HAP-1 (cell line): ENCODE results near the gene HMGCR.

ENCODE experiments used
- DNase-seq, 2 experiments: peaks; one replicate each; pipeline ENCODE4 v3.0.0-alpha.2; 2016 to 2020; ENCODE audit warnings: low spot score in 2 of 2
- H3K27me3 ChIP-seq: fragments of 250-450 bp; sonication (Bioruptor Pico); 2 replicates; pipeline ENCODE4 v1.5.1; 2020; ENCODE audit warnings: low read depth, mild to moderate bottlenecking, moderate library complexity
- H3K36me3 ChIP-seq: fragments of 250-450 bp; sonication (Bioruptor Pico); replicated peaks from 2 replicates; pipeline ENCODE4 v1.5.1; 2020; ENCODE audit warnings: mild to moderate bottlenecking
- H3K4me1 ChIP-seq: fragments of 250-450 bp; sonication (Bioruptor Pico); 2 replicates; pipeline ENCODE4 v1.5.1; 2020; ENCODE audit warnings: mild to moderate bottlenecking
- H3K4me3 ChIP-seq: fragments of 250-450 bp; sonication (Bioruptor Pico); 2 replicates; pipeline ENCODE4 v1.5.1; 2020; ENCODE audit warnings: mild to moderate bottlenecking, moderate library complexity
- H3K9me3 ChIP-seq: fragments of 250-450 bp; sonication (Bioruptor Pico); 2 replicates; pipeline ENCODE4 v1.5.1; 2020; ENCODE audit warnings: mild to moderate bottlenecking, moderate library complexity
- in situ Hi-C: fragments of 300-500 bp; cut with MboI; formaldehyde crosslinking; loops from 3 replicates; pipeline ENCODE4 v1.14.3; 2020; ENCODE audit warnings: low sequenced_read_pairs, inconsistent platforms, mixed read lengths

The HMGCR gene

GRCh38 chr5:75374394-75374814, 37.4 kb downstream of the HMGCR start:
- no peak overlapping the region for H3K4me3 ChIP-seq
- H3K27me3 ChIP-seq = no peaks in the 10 kb centered on the region
- no peak for DNase-seq
- in situ Hi-C loops = no loop called here
- H3K4me1 ChIP-seq = no peaks in the 10 kb centered on the region
- H3K36me3 ChIP-seq = no peaks in the 10 kb centered on the region
- H3K9me3 ChIP-seq = no peaks in the 10 kb centered on the region

- DNase-seq = no peak
- H3K4me3 ChIP-seq = no peak overlapping the region
- H3K9me3 ChIP-seq = no peaks in the 10 kb centered on the region
- H3K27me3 ChIP-seq = no peaks in the 10 kb centered on the region
- 0 out of 2 replicates have a peak, but pooled peaks cover 3% of the 10 kb centered on the region for H3K36me3 ChIP-seq
- no peaks in the 10 kb centered on the region for H3K4me1 ChIP-seq
- in situ Hi-C loops = no loop called here
Measured at GRCh38 chr5:75375414-75375813, 38.4 kb downstream of the HMGCR start.

GRCh38 chr5:75380099-75380498, 43.1 kb downstream of the HMGCR start:
- H3K36me3 ChIP-seq = peaks cover 15% of the 10 kb centered on the region
- H3K4me1 ChIP-seq = no peaks in the 10 kb centered on the region
- in situ Hi-C loops = no loop called here
- H3K27me3 ChIP-seq = no peaks in the 10 kb centered on the region
- H3K4me3 ChIP-seq = no peak overlapping the region
- DNase-seq = no peak
- H3K9me3 ChIP-seq = no peaks in the 10 kb centered on the region

GRCh38 chr5:75381456-75381855, 44.4 kb downstream of the HMGCR start:
- Histone ChIP-seq H3K4me3 (no peak overlapping the region), H3K4me1 (no peaks in the 10 kb centered on the region), H3K9me3 (no peaks in the 10 kb centered on the region), H3K36me3 (peaks cover 15% of the 10 kb centered on the region), H3K27me3 (no peaks in the 10 kb centered on the region)
- no peak for DNase-seq
- in situ Hi-C loops = no loop called here

- peaks cover 15% of the 10 kb centered on the region for H3K36me3 ChIP-seq
- no peaks in the 10 kb centered on the region for H3K9me3 ChIP-seq
- DNase-seq = no peak
- H3K4me3 ChIP-seq = no peak overlapping the region
- no peaks in the 10 kb centered on the region for H3K4me1 ChIP-seq
- H3K27me3 ChIP-seq = no peaks in the 10 kb centered on the region
- in situ Hi-C loops = no loop called here
Measured at GRCh38 chr5:75384218-75384617, 47.2 kb downstream of the HMGCR start.

- H3K9me3 ChIP-seq = no peaks in the 10 kb centered on the region
- in situ Hi-C loops = no loop called here
- no peak overlapping the region for H3K4me3 ChIP-seq
- H3K4me1 ChIP-seq = no peaks in the 10 kb centered on the region
- H3K27me3 ChIP-seq = no peaks in the 10 kb centered on the region
- H3K36me3 ChIP-seq = peaks cover 5% of the 10 kb centered on the region
- DNase-seq = no peak
Measured at GRCh38 chr5:75387806-75388205, 50.8 kb downstream of the HMGCR start.

- no peak for DNase-seq
- in situ Hi-C loops = no loop called here
- Histone ChIP-seq H3K4me3 (no peak overlapping the region), H3K36me3 (peaks cover 5% of the 10 kb centered on the region; the same call in 1 of the 2 replicates), H3K4me1 (no peaks in the 10 kb centered on the region), H3K9me3 (no peaks in the 10 kb centered on the region), H3K27me3 (no peaks in the 10 kb centered on the region)
Measured at GRCh38 chr5:75389430-75389829, 52.4 kb downstream of the HMGCR start.

GRCh38 chr5:75395277-75395676, 58.3 kb downstream of the HMGCR start:
- no peaks in the 10 kb centered on the region for H3K36me3 ChIP-seq
- DNase-seq = no peak

GRCh38 chr5:75405296-75405695, 68.3 kb downstream of the HMGCR start:
- no peaks in the 10 kb centered on the region; the same call in 1 of the 2 replicates for H3K36me3 ChIP-seq
- no peaks in the 10 kb centered on the region for H3K27me3 ChIP-seq
- no peak overlapping the region for H3K4me3 ChIP-seq
- H3K4me1 ChIP-seq = no peaks in the 10 kb centered on the region
- H3K9me3 ChIP-seq = no peaks in the 10 kb centered on the region
- no peak for DNase-seq
- in situ Hi-C loops = no loop called here

More at GRCh38 chr5:75395277-75395676, 58.3 kb downstream of the HMGCR start:
- no peaks in the 10 kb centered on the region for H3K9me3 ChIP-seq
- H3K4me1 ChIP-seq = no peaks in the 10 kb centered on the region
- no peak overlapping the region for H3K4me3 ChIP-seq
- in situ Hi-C loops = no loop called here
- H3K27me3 ChIP-seq = no peaks in the 10 kb centered on the region
